KOPT-K1 (cell line): ENCODE results near the gene FAM53A.
"Not testable (repeated sequence)": the region's sequence is repeated elsewhere in the genome, so short reads cannot be mapped to it uniquely, and the experiment has no call there.

Experiments
- H3K27ac ChIP-seq: fragments of 200-600 bp; sonication (generic); 2 replicates; pipeline ENCODE4 v1.5.1; 2016; ENCODE audit warnings: antibody characterized with exemption, mild to moderate bottlenecking, low read depth, low read length; ENCODE audit not compliant: poor library complexity, severe bottlenecking
- H3K36me3 ChIP-seq: fragments of 200-600 bp; sonication (generic); 2 replicates; pipeline ENCODE4 v1.5.1; 2017; ENCODE audit warnings: antibody characterized with exemption, mild to moderate bottlenecking, low read length, moderate library complexity; ENCODE audit not compliant: insufficient read depth
- H3K9me3 ChIP-seq: fragments of 200-600 bp; sonication (generic); 2 replicates; pipeline ENCODE4 v1.5.1; 2017; ENCODE audit warnings: antibody characterized with exemption, low read length, mild to moderate bottlenecking; ENCODE audit not compliant: insufficient read depth, poor library complexity, severe bottlenecking

FAM53A gene

GRCh38 chr4:1608821-1609500 is 75.2 kb downstream of the FAM53A start:
- Histone ChIP-seq H3K9me3 (no peaks in the 10 kb centered on the region), H3K36me3 (no peaks in the 10 kb centered on the region), H3K27ac (no peak overlapping the region)

- no peaks in the 10 kb centered on the region for H3K36me3 ChIP-seq
- no peak overlapping the region for H3K27ac ChIP-seq
- H3K9me3 ChIP-seq = no peaks in the 10 kb centered on the region
Measured at GRCh38 chr4:1608196-1608820, 75.8 kb downstream of the FAM53A start.

- H3K36me3 ChIP-seq, H3K9me3 ChIP-seq, H3K27ac ChIP-seq: not testable (repeated sequence)
Measured at GRCh38 chr4:1607436-1608195, 76.5 kb downstream of the FAM53A start.

GRCh38 chr4:1604706-1605205 is 79.4 kb downstream of the FAM53A start:
- Histone ChIP-seq H3K36me3 (no peaks in the 10 kb centered on the region), H3K9me3 (no peaks in the 10 kb centered on the region), H3K27ac (no peak overlapping the region)

- H3K27ac ChIP-seq = no peak overlapping the region
- no peaks in the 10 kb centered on the region for H3K9me3 ChIP-seq
- no peaks in the 10 kb centered on the region for H3K36me3 ChIP-seq
Measured at GRCh38 chr4:1604181-1604705, 79.9 kb downstream of the FAM53A start.

- no peaks in the 10 kb centered on the region for H3K9me3 ChIP-seq
- H3K27ac ChIP-seq = no peak overlapping the region
- H3K36me3 ChIP-seq = no peaks in the 10 kb centered on the region
Measured at GRCh38 chr4:1603413-1604135, 80.5 kb downstream of the FAM53A start.

DNA sequence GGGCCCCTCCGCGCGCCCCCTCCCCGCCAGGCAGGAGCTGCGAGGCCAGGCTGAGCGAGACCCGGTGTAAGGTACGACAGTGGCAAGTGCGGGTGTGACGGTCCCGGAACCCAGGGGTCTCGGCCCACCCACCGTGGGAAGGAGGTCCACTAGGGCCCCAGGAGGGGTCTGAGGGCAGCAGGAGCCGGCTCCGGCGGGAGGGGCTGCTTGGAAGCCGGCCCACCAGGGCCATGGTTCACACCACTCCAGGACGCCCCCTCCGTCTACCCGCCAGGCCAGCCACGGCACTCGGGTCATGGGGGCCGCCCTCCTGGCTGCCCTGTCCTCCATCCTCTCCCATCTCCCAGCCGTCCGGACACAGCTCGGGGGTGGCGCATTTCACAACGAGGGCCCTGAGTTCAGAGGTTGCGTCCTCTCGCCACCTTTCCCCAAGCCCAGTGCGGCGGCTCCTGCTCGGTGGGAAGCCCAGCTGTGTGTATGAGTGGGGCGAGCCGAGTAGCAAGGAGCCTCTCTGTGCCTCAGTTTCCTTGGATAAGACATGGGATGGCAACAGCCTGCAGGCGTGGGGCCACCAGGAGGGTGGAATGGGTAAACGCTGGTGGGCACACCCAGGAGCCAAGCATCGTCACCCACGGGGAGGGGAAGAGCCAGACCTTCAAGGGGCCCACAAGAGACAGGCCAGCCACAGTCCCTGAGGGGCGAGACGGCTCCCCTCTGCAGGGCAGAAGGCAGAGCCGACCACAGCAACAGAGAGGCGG is 81.3 kb downstream of the FAM53A start:
- Histone ChIP-seq H3K27ac (no peak overlapping the region), H3K9me3 (no peaks in the 10 kb centered on the region), H3K36me3 (no peaks in the 10 kb centered on the region)

DNA sequence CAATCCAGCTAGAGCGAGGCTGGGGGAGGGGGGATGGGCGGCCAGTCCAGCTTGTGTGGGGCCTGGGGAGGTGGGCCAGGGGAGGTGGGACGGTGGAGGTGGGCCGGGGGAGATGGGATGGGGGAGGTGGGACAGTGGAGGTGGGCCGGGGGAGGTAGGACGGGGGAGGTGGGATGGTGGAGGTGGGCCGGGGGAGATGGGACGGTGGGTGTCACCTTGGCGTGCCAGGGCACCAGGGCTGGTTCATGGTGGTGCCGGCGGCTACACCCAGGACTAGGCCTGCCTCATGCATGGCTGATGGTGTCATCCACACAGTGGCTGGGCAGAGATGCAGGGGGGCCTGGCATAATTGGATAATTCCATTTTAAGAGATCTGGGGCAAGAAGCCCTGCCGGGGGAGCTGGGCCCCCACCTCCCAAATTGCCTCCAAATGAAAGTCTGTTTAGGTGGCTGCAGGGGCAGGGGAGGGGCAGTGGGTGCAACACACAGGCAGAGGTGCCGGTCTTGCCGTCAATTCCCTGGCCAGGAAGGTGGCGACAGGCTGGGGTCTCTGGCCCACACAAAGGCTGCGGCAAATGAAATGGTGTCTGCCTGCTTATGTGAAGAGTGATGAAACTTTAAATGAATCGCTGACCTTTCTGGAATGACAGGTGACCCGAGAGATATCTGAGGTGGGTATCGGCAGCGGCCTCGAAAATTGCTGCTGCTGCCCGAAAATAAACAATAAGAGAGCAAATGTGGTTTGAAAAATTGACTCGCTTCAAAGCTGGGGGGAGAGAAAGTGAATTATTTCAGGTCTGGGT is 82.1 kb downstream of the FAM53A start:
- H3K27ac ChIP-seq = no peak overlapping the region
- no peaks in the 10 kb centered on the region for H3K9me3 ChIP-seq
- H3K36me3 ChIP-seq = no peaks in the 10 kb centered on the region

- no peaks in the 10 kb centered on the region for H3K9me3 ChIP-seq
- no peaks in the 10 kb centered on the region for H3K36me3 ChIP-seq
- no peak overlapping the region for H3K27ac ChIP-seq
Measured at GRCh38 chr4:1601533-1601835, 82.6 kb downstream of the FAM53A start.

DNA sequence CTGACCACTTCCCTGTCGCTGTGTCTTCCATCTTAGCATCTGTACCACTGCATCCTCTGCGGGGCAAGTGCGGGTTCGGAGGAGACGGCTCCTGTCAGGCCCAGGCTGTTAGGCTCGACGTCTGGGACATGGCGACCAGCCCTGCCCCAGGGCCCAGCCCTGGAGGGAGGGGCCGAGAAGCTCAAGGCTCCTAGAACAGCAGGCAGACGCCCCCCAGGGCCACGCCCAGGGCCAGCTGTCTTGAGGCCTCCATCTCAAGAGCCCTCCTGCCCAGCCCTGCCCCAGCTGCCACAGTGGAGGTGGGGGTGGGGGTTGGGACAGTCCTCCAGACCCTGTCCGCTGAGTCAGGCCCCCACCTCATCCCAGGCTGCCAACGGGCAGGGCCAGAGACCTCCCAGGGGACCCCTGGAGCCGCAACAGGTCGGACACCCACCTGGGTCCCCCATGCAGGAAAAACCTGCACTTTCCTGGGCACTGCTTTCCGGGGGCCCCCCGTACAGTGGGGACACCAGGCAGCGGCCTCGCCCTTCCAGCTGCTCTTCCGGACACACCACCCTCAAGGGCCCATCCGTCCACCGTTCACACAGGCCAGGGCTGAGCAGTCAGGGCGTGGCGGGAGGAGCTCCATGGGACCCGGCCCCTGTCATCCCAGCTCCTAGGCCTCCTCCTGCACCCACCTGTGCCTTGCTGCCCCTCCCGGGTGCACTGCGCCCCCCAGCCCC is 83.1 kb downstream of the FAM53A start:
- Histone ChIP-seq H3K9me3 (no peaks in the 10 kb centered on the region), H3K36me3 (no peaks in the 10 kb centered on the region), H3K27ac (no peak overlapping the region)

DNA sequence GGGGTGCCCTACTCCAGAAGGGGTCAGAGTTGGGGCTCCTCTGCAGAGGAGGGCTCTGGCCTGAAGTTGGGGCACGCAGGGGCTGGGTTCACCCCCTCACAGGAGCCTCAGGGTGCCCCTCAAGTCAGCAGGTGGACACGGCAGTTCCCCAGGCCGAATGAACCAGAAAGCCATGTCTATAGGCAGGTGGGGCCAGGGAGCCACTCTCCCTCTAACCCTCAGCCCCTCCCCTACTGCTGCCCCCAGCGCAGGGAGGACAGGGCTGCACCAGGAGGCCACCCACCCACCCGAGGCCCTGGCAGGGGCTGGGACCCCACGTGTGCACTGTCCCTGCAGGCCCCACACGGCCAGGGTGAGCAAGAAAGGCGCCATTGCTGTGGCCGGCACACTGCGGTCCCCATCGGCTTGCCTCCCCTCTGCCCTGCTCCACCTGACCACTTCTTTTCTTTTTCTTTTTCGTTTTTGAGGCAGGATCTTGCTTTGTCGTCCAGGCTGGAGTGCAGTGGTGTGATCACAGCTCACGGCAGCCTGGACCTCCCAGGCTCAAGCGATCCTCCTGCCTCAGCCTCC is 83.8 kb downstream of the FAM53A start:
- H3K36me3 ChIP-seq = no peaks in the 10 kb centered on the region
- no peaks in the 10 kb centered on the region for H3K9me3 ChIP-seq
- no peak overlapping the region for H3K27ac ChIP-seq

DNA sequence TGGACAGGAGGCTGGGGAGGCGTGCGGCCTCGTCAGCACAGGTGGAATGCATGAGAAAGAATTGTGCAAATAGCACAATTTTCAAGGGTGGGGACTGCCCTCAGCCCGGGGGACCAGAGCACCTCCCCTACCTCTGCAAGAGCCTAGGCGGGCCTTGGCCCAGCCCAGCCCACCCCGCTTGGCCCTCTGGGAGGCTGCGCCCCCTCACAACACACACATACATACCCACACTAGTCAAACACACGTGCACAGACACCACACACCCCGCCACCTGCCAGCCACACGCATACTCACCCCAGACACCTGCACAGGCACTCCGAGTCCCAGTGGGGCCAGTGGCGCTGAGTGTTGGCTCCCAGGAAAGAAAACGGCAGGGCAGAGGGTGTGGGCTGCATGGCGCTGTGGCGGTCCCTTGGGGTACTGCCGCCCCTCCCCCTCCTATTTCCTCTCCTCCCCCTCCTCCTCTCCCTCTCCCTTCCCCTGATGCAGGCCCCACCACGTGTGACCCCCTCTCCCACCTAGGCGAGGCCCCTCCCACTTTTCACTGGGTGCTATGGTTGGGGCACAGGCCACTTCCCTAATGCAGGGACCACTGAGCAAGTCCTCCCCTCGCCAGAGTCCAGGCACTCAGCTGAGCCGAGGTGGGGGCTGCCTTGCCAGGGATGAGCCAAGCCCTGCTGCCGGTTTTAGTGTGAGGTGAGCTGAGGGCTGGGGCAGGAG is 84.5 kb downstream of the FAM53A start:
- Histone ChIP-seq H3K36me3 (no peaks in the 10 kb centered on the region), H3K27ac (no peak overlapping the region), H3K9me3 (no peaks in the 10 kb centered on the region)
